Subcutaneous adipose tissue (tissue), 4 donors: ENCODE measurements around the gene MEF2D. TPM values are rescaled to one million over a fixed set of nuclear protein-coding genes. Genes with fewer than 3 reads are reported as not detected.

Experiments used
- total RNA-seq, 4 donors: library from RNA; depleted of rRNA; stranded (reverse); fragments of >200 nt; gene quantifications; one replicate each; pipeline ENCODE4 v1.1.0, GENCODE V29; 2016
- TF ChIP-seq, protein P1 (sequence below): fragments of 450-650 bp; IDR thresholded peaks from one replicate; pipeline ENCODE4 v1.5.1; 2016; ENCODE audit warnings: low read depth, mild to moderate bottlenecking, control low read depth, antibody characterized with exemption, moderate library complexity

Gene MEF2D
- total RNA-seq, 4 donors from 2014 or later: 18.9 to 46.5 (median 24.8) TPM

DNA sequence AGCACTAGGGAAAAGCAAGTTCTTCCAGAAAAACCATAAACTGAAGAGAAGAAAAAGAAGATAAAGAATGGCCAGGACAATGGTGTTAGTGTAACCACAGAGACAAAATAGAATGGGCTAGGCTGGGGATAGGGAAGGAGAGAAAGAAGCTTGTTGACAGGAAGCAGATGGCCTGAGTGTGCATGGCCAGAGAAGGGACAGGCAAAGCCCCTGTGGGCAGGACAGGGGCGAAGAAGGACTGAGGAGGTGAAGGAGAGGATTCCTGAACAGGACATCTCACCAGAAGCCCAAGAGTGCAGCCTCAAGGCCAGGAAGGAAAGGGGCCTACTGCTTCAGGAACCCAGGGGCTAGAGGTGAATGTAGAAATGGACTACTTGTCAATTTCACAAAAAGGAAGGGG is 42.5 kb upstream of the MEF2D start:
- TF ChIP-seq, protein P1, sequence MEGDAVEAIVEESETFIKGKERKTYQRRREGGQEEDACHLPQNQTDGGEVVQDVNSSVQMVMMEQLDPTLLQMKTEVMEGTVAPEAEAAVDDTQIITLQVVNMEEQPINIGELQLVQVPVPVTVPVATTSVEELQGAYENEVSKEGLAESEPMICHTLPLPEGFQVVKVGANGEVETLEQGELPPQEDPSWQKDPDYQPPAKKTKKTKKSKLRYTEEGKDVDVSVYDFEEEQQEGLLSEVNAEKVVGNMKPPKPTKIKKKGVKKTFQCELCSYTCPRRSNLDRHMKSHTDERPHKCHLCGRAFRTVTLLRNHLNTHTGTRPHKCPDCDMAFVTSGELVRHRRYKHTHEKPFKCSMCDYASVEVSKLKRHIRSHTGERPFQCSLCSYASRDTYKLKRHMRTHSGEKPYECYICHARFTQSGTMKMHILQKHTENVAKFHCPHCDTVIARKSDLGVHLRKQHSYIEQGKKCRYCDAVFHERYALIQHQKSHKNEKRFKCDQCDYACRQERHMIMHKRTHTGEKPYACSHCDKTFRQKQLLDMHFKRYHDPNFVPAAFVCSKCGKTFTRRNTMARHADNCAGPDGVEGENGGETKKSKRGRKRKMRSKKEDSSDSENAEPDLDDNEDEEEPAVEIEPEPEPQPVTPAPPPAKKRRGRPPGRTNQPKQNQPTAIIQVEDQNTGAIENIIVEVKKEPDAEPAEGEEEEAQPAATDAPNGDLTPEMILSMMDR: no peak

DNA sequence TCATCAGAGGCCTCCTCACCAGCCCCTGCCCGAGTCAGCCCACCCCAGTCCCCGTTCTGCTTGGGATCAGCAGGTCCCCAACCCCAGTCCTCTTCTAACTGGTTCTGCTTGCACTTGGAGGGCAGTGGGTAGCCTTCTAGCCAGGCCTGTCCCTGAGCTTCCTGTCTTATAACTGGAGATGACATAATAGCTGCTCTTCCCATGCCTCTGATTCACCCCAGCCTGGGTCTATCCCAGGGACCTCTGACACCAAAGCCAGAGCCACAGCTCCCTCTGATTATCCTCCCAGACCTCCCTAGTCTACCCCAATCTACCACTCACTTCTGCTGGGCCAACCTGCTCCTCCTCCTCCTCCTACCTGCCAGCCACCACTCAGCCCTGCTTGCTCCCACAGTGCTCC is 40.4 kb upstream of the MEF2D start:
- TF ChIP-seq, protein P1: no peak

DNA sequence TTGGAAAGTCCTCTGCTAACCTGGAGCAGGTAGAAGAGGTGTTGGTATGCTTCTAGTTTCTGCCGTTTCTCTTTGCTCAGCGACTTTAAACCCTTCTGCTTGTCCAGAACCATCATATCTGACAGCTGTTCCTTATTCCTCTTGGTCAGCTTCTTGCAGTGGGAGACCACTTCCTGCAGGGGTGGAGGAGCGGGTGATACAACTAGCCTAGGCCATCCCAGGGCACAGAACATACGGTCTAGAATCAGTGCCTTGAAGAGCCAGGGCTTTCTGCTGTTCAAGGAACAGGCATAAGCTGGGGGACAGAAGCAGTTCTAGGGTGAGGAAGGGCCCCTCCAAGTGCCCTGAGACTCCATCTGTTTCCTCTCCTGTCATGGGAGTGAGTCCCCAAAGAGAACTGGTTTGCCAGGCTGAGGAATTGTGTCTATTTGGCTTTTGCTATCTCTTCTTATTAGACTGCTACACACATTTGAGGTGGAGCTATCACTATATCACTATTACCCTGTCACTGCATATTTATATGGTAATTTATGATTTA is 39.3 kb upstream of the MEF2D start:
- TF ChIP-seq, protein P1: no peak

DNA sequence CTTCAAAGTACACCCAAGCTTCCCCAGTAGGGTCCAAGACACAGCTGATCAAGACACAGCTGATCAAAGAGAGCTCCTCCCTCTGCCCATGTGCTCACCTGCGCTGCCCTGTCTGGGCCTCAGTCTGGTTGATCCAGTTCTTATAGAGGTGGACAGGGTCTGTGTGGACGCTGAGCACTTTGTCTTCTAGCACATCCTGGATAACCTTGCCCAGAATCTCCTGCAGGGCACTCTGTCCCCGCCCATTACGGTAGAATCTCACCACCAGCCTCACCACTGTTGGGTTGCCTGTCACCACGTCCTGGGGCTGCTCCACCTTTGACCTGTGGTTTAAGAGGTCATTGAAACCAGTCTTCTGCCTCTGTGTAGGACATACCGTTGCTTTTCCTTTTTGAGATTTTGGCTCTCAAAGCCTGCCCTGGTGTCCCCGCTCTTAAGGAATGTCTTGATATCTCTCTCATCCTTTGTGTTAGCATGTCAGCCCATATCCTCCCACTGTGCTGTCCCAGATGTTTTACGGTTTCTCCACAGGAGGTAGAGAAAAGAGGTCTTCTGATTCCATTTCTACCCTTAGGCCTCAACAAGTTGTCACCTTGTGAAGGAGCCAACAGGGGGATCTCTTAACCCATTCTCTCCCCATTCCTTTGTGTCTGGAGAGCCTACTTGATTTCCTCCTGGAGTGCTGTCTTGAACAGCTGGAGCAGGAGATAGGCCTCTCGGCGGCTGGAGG is 38.3 kb upstream of the MEF2D start:
- TF ChIP-seq, protein P1: no peak

DNA sequence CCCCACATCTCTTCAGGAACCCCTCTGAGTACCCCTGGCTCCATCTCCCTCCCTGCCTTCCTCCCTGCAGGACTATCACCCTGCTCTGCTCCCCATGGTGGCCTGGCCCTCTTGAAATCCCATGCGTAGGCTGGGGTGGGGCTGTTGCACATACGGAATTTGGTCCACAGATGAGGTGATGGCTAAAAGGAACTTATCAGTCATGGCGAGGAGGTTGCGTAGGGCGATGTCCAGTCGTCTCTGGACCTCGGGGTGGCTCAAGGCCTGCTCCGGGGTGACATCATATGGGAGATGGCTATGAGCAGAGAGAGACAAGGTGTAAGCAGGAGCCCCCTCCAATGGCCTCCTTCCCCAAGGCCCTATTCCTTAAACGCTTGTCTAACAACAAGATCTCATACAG is 36.5 kb upstream of the MEF2D start:
- TF ChIP-seq, protein P1: no peak

DNA sequence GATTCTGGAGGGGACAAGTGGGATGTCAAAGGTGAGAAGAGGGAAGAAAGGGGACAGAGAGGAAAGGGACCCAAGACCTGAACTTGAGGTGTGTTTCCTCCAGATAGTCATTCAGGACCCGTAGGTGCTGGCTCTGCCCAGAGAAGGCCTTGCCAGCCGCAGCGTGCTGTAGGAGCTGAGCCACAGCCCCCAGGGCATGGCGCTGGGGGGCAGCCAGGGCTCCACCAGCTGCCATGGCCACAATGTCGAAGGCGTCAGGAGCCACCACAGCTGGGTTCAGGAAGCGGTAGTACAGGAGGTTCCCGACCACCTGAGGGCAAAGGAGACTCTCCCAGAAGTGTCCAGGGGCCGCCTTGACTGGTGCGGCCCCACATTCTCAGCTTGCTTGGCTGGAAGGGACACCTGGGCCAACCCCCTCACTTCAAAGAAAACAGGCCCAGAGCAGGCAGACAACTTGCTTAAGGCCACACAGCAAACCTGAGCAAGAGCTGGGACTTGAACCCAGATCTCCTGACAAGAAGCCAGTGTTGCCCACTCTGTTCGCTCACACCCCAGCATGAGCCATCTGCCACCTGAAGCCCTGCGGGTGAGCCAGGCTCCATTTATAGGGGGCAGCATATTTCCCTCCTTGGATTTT is 34.0 kb upstream of the MEF2D start:
- TF ChIP-seq, protein P1: no peak

DNA sequence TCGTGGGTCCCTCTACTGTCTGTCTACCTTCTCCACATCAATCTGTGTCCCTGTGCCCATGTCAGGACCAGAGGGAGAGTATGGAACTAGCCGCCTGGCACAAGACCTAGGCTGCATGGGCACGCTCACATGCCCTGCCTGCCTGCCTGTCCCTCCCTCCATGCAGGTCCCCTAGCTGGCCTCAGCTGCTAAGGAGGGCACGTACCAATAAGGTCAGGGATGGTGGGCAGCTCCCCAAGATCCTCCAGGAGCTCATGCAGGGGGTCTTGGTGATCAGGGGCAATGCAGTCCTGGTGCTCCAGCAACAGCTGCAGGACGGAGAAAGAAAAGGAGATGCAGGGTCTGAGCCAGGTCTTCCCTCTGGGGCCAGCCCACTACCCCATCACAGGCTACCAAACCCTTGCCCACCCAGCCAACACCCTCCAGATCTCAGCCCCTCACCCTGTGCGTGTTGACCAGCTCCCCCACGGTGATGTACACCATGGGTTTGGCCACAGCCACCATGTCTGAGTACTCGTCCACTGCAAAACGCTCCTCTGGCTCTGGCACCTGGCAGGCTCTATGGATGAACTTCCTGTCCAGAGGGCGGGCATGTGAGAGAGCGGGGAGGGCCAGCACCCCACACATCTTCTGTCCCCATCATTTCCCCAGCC is 33.1 kb upstream of the MEF2D start:
- TF ChIP-seq, protein P1: no peak
